HL-60 (cell line): ENCODE data around the gene BDP1.
A peak's percentile ranks its signal among the peaks of the same experiment; 100 is the strongest.
"Not testable (repeated sequence)": the region's sequence is repeated elsewhere in the genome, so short reads cannot be mapped to it uniquely, and the experiment has no call there.

Source experiments
- DNase-seq, 2 experiments: peaks; one replicate each; pipeline ENCODE4 v3.0.0-alpha.2; 2010 to 2020; ENCODE audit warnings: low read depth in 1 of 2, low spot score in 1 of 2
- H3K27ac ChIP-seq: fragments of 250-450 bp; sonication (Bioruptor Pico); replicated peaks from 2 replicates; pipeline ENCODE4 v1.5.1; 2020; ENCODE audit warnings: mild to moderate bottlenecking, moderate library complexity
- H3K27me3 ChIP-seq: fragments of 250-450 bp; sonication (Bioruptor Pico); 2 replicates; pipeline ENCODE4 v1.5.1; 2021; ENCODE audit warnings: mild to moderate bottlenecking, moderate library complexity; ENCODE audit not compliant: insufficient read depth, poor library complexity, severe bottlenecking
- H3K4me3 ChIP-seq: replicated peaks from 2 replicates; pipeline ENCODE4 v1.5.1; 2011; ENCODE audit warnings: mild to moderate bottlenecking, control low read depth, low read length; ENCODE audit not compliant: insufficient read depth
- CTCF ChIP-seq: IDR thresholded peaks from one replicate; pipeline ENCODE4 v1.5.1; 2011; ENCODE audit warnings: low read length, control low read depth, inconsistent platforms; ENCODE audit not compliant: insufficient read depth
- GABPA ChIP-seq: IDR thresholded peaks from 2 replicates; pipeline ENCODE4 v1.6.1; 2012; ENCODE audit warnings: low read depth
- POLR2AphosphoS5 ChIP-seq: IDR thresholded peaks from 2 replicates; pipeline ENCODE4 v1.6.1; 2012; ENCODE audit warnings: low read depth
- REST ChIP-seq: IDR thresholded peaks from 2 replicates; pipeline ENCODE4 v1.6.1; 2012; ENCODE audit warnings: low read depth; ENCODE audit not compliant: insufficient replicate concordance
- SPI1 ChIP-seq: IDR thresholded peaks from 2 replicates; pipeline ENCODE4 v1.6.1; 2012; ENCODE audit warnings: low read depth, mild to moderate bottlenecking, borderline replicate concordance

The BDP1 gene

GRCh38 chr5:71600783-71601182 is 145.3 kb downstream of the BDP1 start:
- Histone ChIP-seq H3K27ac (no peak overlapping the region), H3K4me3 (no peak overlapping the region), H3K27me3 (no peaks in the 10 kb centered on the region)
- no peak for DNase-seq
- TF ChIP-seq GABPA (no peak), REST (no peak), POLR2AphosphoS5 (no peak)

DNA sequence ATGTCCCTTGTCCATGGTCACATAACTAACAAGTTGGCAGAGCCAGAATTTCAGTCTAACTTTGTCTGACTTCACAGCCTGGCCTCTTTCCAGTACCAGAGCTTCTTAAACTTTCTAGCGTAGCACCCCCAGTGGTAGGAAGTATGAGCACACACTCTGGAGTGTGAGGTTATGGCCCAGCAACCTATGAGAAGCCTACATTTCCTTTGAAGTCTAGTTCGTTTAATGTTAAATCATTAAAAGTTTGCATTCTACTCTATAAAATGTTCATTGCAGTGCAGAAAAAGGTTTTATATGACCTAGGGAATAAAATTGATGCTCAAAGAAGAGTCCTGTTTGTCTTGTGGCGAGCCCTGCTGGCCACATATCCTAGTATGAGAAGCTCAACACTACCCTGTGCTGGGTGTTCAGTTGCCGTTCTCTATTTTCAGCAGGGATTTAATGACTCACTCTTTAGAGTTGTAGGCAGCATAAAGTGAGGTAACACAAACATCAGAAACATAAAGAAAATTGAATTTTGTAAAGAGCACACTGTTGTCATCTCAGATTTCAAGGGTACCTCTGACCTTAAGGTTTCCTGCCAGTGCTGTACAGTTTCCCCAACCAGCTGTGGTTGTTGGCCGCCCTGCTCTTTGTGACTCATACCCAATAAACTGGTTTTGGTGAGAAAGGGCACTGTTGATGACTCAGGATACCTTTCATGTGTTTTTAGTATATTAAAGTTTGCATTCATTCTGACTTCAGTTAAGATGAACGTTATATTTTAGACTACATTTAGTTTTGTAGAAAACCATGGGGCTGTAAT is 146.0 kb downstream of the BDP1 start:
- Histone ChIP-seq H3K27me3 (no peaks in the 10 kb centered on the region), H3K27ac (no peak overlapping the region), H3K4me3 (no peak overlapping the region)
- TF ChIP-seq CTCF (peak; percentile 1), POLR2AphosphoS5 (no peak)
- peak in 1 of 2 experiments; percentile 18 for DNase-seq

DNA sequence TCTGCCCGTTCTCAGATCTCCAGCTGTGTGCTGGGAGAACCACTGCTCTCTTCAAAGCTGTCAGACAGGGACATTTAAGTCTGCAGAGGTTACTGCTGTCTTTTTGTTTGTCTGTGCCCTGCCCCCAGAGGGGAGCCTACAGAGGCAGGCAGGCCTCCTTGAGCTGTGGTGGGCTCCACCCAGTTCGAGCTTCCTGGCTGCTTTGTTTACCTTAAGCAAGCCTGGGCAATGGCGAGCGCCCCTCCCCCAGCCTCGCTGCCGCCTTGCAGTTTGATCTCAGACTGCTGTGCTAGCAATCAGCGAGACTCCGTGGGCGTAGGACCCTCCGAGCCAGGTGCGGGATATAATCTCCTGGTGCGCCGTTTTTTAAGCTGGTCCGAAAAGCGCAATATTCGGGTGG is 154.5 kb downstream of the BDP1 start:
- not testable (repeated sequence) for H3K27me3 ChIP-seq

DNA sequence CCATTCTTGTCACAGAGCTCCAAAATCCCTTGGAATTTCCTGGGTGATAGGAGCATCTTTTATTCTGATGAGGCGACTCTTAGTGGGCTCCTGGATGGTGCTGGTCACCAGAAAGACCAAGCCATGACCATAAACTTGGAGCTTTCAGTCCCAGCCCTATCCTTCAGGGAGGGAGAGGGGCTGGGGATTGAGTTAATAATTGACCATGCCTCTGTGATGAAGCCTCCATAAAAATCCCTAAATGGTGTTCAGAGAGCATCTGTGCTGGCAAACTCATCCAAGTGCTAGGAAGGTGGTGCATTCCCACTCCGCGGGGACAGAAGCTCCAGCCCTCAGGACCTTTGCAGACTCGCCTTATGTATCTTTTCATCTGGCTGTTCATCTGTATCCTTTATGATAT is 160.4 kb downstream of the BDP1 start:
- no peaks in the 10 kb centered on the region for H3K27me3 ChIP-seq
- H3K27ac ChIP-seq = no peak overlapping the region
- TF ChIP-seq GABPA = no peak
- no peak for TF ChIP-seq CTCF
- TF ChIP-seq SPI1 = no peak
- no peak for TF ChIP-seq REST
- no peak for TF ChIP-seq POLR2AphosphoS5
- no peak overlapping the region for H3K4me3 ChIP-seq
- DNase-seq = no peak

More for the DNA sequence above, 154.5 kb downstream of the BDP1 start:
- not testable (repeated sequence) for DNase-seq, H3K27ac ChIP-seq, H3K4me3 ChIP-seq
